SK-N-SH (cell line): ENCODE results near the gene BTNL8. TPM values are rescaled to one million over a fixed set of nuclear protein-coding genes. Genes with fewer than 3 reads are reported as not detected.
A peak's percentile ranks its signal among the peaks of the same experiment; 100 is the strongest.

Source experiments
- CTCF ChIA-PET: fragments of 300-600, 350-600 bp; formaldehyde crosslinking; extraction: SDS; loops from one replicate; lab custom pipeline; 2021; lab: Yijun Ruan, JAX
- POLR2A ChIA-PET: fragments of 350-600 bp; sonication (Branson Sonifier 250); formaldehyde crosslinking; extraction: SDS; loops from one replicate; lab custom pipeline; 2020; ENCODE audit warnings: antibody characterized with exemption, inconsistent platforms; lab: Yijun Ruan, JAX
- DNase-seq: peaks from one replicate; pipeline ENCODE4 v3.0.0; 2012
- H2AFZ ChIP-seq: fragments of 200-600 bp; sonication (generic); 2 replicates; pipeline ENCODE4 v1.8.1; 2016; ENCODE audit warnings: antibody characterized with exemption, mild to moderate bottlenecking, low read depth
- H3F3A ChIP-seq: fragments of 200-600 bp; sonication (generic); replicated peaks from 2 replicates; pipeline ENCODE3; 2016; ENCODE audit warnings: antibody characterized with exemption, mild to moderate bottlenecking; ENCODE audit not compliant: insufficient read depth
- H3K27ac ChIP-seq, 2 experiments: fragments of 200-500 bp in 1 of 2; fragments of 200-600 bp in 1 of 2; sonication (Bioruptor generic) in 1 of 2; sonication (generic), shearing (Covaris generic) in 1 of 2; 2 replicates each; pipeline versions ENCODE4 v1.5.1 to v1.6.1; 2014 to 2016; ENCODE audit warnings: low read depth in 2 of 2, inconsistent platforms in 1 of 2, low read length in 1 of 2, mild to moderate bottlenecking in 1 of 2, mixed read lengths in 1 of 2
- H3K27me3 ChIP-seq: fragments of 200-600 bp; sonication (generic), shearing (Covaris generic); 2 replicates; pipeline ENCODE4 v1.6.1; 2016; ENCODE audit warnings: mixed run types; ENCODE audit not compliant: insufficient read depth
- H3K36me3 ChIP-seq, 2 experiments: fragments of 200-500 bp in 1 of 2; fragments of 200-600 bp in 1 of 2; sonication (Bioruptor generic) in 1 of 2; sonication (generic) in 1 of 2; replicated peaks in 1 of 2; 2 replicates each; pipeline versions ENCODE3 to v1.5.1; 2014 to 2016; ENCODE audit warnings: low read length in 1 of 2, mild to moderate bottlenecking in 1 of 2; ENCODE audit not compliant: insufficient read depth in 2 of 2, control insufficient read depth in 1 of 2
- H3K4me1 ChIP-seq, 2 experiments: fragments of 200-500 bp in 1 of 2; fragments of 200-600 bp in 1 of 2; sonication (Bioruptor generic) in 1 of 2; sonication (generic), shearing (Covaris generic) in 1 of 2; 2 replicates each; pipeline versions ENCODE4 v1.5.1 to v1.6.1; 2014 to 2016; ENCODE audit warnings: low read depth in 1 of 2, low read length in 1 of 2, mixed run types in 1 of 2; ENCODE audit not compliant: insufficient read depth in 2 of 2, control insufficient read depth in 1 of 2
- H3K4me2 ChIP-seq: fragments of 200-600 bp; sonication (generic), shearing (Covaris generic); 2 replicates; pipeline ENCODE4 v1.6.1; 2017; ENCODE audit warnings: mixed run types
- H3K4me3 ChIP-seq, 2 experiments: fragments of 200-500 bp in 1 of 2; fragments of 200-600 bp in 1 of 2; sonication (Bioruptor generic) in 1 of 2; sonication (generic), shearing (Covaris generic) in 1 of 2; 2 replicates each; pipeline versions ENCODE4 v1.5.1 to v1.8.1; 2014 to 2016; ENCODE audit warnings: low read depth in 2 of 2, inconsistent platforms in 1 of 2, low read length in 1 of 2, mild to moderate bottlenecking in 1 of 2, mixed read lengths in 1 of 2, moderate library complexity in 1 of 2
- H3K79me2 ChIP-seq: fragments of 200-600 bp; sonication (generic); 2 replicates; pipeline ENCODE4 v1.8.1; 2017; ENCODE audit warnings: mild to moderate bottlenecking; ENCODE audit not compliant: insufficient read depth
- H3K9ac ChIP-seq: fragments of 200-600 bp; sonication (generic); 2 replicates; pipeline ENCODE4 v1.6.1; 2017; ENCODE audit warnings: mixed run types
- H3K9me2 ChIP-seq: fragments of 200-600 bp; sonication (generic); 2 replicates; pipeline ENCODE4 v1.6.1; 2017; ENCODE audit warnings: mixed run types
- H3K9me3 ChIP-seq: fragments of 200-600 bp; sonication (generic); 2 replicates; pipeline ENCODE4 v1.6.1; 2017; ENCODE audit warnings: mixed run types, mild to moderate bottlenecking, moderate library complexity
- H4K20me1 ChIP-seq: fragments of 200-600 bp; sonication (generic); 2 replicates; pipeline ENCODE4 v1.6.1; 2017; ENCODE audit warnings: mild to moderate bottlenecking, mixed run types; ENCODE audit not compliant: insufficient read depth
- CHD2 ChIP-seq: fragments of 150-350 bp; IDR thresholded peaks from 2 replicates; pipeline ENCODE4 v1.6.1; 2018; ENCODE audit warnings: low read length; ENCODE audit not compliant: partially characterized antibody
- FOSL2 ChIP-seq: IDR thresholded peaks from 2 replicates; pipeline ENCODE4 v1.4.0; 2012; ENCODE audit warnings: low read depth, mild to moderate bottlenecking, moderate library complexity, borderline replicate concordance
- GATA2 ChIP-seq: sonication (generic); formaldehyde crosslinking; IDR thresholded peaks from 2 replicates; pipeline ENCODE4 v1.5.0; 2020; ENCODE audit warnings: mild to moderate bottlenecking, missing genetic modification reagents
- JUND ChIP-seq: IDR thresholded peaks from 2 replicates; pipeline ENCODE4 v1.4.0; 2012
- MAX ChIP-seq: IDR thresholded peaks from 2 replicates; pipeline ENCODE4 v1.4.0; 2012; ENCODE audit warnings: low read depth
- PBX3 ChIP-seq: IDR thresholded peaks from 2 replicates; pipeline ENCODE4; 2012
- RAD21 ChIP-seq: IDR thresholded peaks from 2 replicates; pipeline ENCODE4 v1.6.1; 2012; ENCODE audit warnings: mild to moderate bottlenecking, low read length
- RCOR1 ChIP-seq: fragments of 150-350 bp; IDR thresholded peaks from 2 replicates; pipeline ENCODE4 v1.6.1; 2017; ENCODE audit warnings: antibody characterized with exemption, low read length
- REST ChIP-seq: IDR thresholded peaks from 2 replicates; pipeline ENCODE4 v1.6.1; 2012; ENCODE audit warnings: mild to moderate bottlenecking, low read depth, low read length, moderate library complexity
- TEAD4 ChIP-seq: IDR thresholded peaks from 2 replicates; pipeline ENCODE4 v1.4.0; 2012; ENCODE audit warnings: mild to moderate bottlenecking, borderline replicate concordance; ENCODE audit not compliant: insufficient read depth
- WGBS: methylation state at CpG from one replicate; pipeline ENCODE4 v1.1.6; 2017; ENCODE audit warnings: low lambda C conversion rate; 5-methylcytosine and 5-hydroxymethylcytosine counted together
- polyA plus RNA-seq, 3 experiments: library from polyadenylated mRNA; depleted of rRNA; stranded (reverse); fragments of >200 nt; gene quantifications; 2 replicates each; pipeline ENCODE4 v1.2.3, GENCODE V29; 2012

The BTNL8 gene
- polyA plus RNA-seq, 1 of the 3 experiments (the other 2 are of a cell fraction), result not detected

DNA sequence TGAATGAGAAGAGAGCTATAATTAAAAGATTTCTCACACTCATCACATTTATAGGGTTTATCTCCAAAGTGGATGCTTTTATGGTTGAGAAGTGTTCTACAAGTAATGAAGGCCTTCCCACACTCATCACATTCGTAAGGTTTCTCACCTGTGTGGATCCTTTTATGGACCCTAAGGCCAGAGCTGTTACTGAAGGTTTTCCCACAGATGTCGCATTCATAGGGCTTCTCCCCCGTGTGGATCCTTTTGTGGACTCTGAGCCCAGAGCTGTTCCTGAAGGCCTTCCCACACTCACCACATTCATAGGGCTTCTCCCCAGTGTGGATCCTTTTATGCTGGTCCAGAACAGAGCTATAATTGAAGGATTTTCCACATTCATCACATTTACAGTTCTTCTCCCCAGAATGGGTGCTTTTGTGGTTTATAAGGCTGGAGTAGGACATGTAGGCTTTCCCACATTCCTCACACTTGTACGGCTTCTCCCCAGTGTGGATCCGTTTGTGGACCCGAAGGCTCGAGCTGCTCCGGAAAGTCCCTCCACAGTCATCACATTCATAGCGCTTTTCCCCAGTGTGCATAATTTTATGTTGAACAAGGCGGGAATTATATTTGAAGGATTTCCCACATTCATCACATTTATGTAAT, 48.4 kb upstream of the BTNL8 start:
- Histone ChIP-seq H3K4me2 (no peak overlapping the region), H3K27ac (no peak overlapping the region), H3K9me2 (no peaks in the 10 kb centered on the region), H3K9me3 (peaks cover 13% of the 10 kb centered on the region; the same call in 1 of the 2 replicates), H3K4me1 (no peaks in the 10 kb centered on the region), H3K27me3 (no peaks in the 10 kb centered on the region), H3K4me3 (peak overlapping the region in 1 of 2 experiments; percentile 22; a peak in 1 of 4 replicates), H3K79me2 (peaks cover 23% of the 10 kb centered on the region), H3K36me3 (peaks cover 57 to 60% of the 10 kb centered on the region in 2 experiments), H3K9ac (no peak overlapping the region), H3F3A (no peaks in the 10 kb centered on the region), H2AFZ (no peak overlapping the region), H4K20me1 (no peaks in the 10 kb centered on the region)
- CTCF ChIA-PET, result interaction anchor here (0.6 to 1.0 kb wide), 3 partner anchors 18 to 1178 kb away, joined by 3 to 5 read pairs (median 3); no protein-coding TSS in a partner anchor
- no peak for TF ChIP-seq RCOR1
- POLR2A ChIA-PET, result no interaction called here
- DNase-seq, result no peak
- 98% methylated on average over 10 of the region's 10 CpGs for WGBS

DNA sequence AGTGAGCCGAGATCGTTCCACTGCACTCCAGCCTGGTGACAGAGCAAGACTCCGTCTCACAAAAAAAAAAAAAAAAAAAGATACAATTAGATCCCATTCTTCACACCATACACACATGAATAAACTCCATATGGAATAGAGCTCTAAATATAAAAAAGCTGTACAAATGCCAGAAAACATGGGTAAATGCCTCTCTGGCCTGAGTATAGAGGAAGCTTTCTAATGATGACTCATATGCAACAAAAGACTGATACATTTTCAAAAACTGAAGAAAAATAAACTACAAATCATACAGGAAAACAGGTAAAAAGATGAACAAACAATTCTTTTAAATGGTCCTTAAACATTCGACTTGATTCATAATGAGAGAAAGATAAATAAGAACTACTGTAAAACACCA, 46.5 kb upstream of the BTNL8 start:
- no peaks in the 10 kb centered on the region for H3K4me1 ChIP-seq
- no peak overlapping the region for H2AFZ ChIP-seq
- peaks cover 13% of the 10 kb centered on the region; the same call in 1 of the 2 replicates for H3K9me3 ChIP-seq
- H3K27me3 ChIP-seq, result no peaks in the 10 kb centered on the region
- H3K4me3 ChIP-seq, result no peak overlapping the region
- 92% methylated on average over 4 of the region's 4 CpGs for WGBS
- peaks cover 36% of the 10 kb centered on the region for H3K79me2 ChIP-seq
- DNase-seq, result no peak
- POLR2A ChIA-PET, result no interaction called here
- no peak overlapping the region for H3K9ac ChIP-seq
- CTCF ChIA-PET, result interaction anchor here (0.6 kb wide), 1 partner anchor 52 kb away, joined by 3 read pairs; no protein-coding TSS in a partner anchor
- no peak for TF ChIP-seq MAX
- no peak for TF ChIP-seq JUND
- no peak for TF ChIP-seq PBX3
- TF ChIP-seq TEAD4, result no peak
- no peak for TF ChIP-seq FOSL2
- TF ChIP-seq RCOR1, result no peak
- TF ChIP-seq REST, result no peak
- no peak for TF ChIP-seq RAD21
- TF ChIP-seq CHD2, result no peak
- no peak for TF ChIP-seq GATA2
- no peak overlapping the region for H3K27ac ChIP-seq
- H3K36me3 ChIP-seq, result peaks cover 62 to 65% of the 10 kb centered on the region in 2 experiments
- no peaks in the 10 kb centered on the region for H3F3A ChIP-seq
- no peaks in the 10 kb centered on the region for H4K20me1 ChIP-seq
- H3K9me2 ChIP-seq, result no peaks in the 10 kb centered on the region
- H3K4me2 ChIP-seq, result no peak overlapping the region
